Measurements from ENCODE around the gene ARMC6.

DNA sequence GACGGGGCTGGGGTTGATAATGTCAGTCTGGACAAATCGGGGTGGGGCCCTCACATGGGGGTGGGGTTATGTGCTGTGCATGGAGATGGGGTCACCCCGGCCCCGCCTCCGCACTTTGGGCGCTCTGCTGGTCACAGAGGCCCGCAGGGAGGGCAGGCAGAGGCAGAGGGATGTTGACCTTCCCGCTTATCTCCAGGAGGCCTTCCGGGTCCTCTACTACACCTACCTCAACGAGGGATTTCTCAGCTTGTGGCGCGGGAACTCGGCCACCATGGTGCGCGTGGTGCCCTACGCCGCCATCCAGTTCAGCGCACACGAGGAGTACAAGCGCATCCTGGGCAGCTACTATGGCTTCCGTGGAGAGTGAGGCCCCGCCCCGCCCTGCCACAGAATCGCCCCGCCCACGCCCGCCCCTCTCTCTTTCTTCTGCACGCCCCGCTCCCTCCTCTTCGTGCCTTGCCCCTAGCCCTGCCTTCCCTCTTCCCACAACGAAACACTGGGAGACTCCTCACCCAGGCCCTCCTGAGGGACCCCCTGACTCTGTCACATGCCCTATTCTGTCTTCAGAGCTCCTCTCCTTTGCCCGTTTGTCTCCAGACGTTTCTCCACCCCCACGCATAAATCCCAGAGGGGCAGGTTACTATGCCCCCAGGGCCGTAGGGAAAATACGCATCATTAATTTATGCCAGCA, 72.1 kb downstream of the ARMC6 start:
- TF ChIP-seq CTCF (IDR thresholded peaks at IDR 0.05) (no peak), POLR2A (IDR thresholded peaks at IDR 0.05) (no peak)
